ENCODE measurements around the gene DPP6. TPM values are rescaled to one million over a fixed set of nuclear protein-coding genes. Genes with fewer than 3 reads are reported as not detected.

DPP6 gene
- total and polyA plus RNA-seq, 2 of the 8 experiments (the other 6 are each of a cell fraction or from before 2014, with no cell fraction given), result 4.7 to 6.8 TPM

- 0 out of 2 replicates have a peak, but pooled peaks cover 2% of the 10 kb centered on the region for H3K23me2 ChIP-seq (ENCODE audit: low read depth, low read length)
- TF ChIP-seq, protein P1, sequence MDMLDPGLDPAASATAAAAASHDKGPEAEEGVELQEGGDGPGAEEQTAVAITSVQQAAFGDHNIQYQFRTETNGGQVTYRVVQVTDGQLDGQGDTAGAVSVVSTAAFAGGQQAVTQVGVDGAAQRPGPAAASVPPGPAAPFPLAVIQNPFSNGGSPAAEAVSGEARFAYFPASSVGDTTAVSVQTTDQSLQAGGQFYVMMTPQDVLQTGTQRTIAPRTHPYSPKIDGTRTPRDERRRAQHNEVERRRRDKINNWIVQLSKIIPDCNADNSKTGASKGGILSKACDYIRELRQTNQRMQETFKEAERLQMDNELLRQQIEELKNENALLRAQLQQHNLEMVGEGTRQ (IDR thresholded peaks at IDR 0.05; ENCODE audit: low read length), result no peak
- TF ChIP-seq FOSL1 (IDR thresholded peaks at IDR 0.05; ENCODE audit: insufficient read depth, low read depth, low read length), result no peak
- no peak for TF ChIP-seq KDM4A (IDR thresholded peaks at IDR 0.05; ENCODE audit: low read depth, low read length, severe bottlenecking)
- TF ChIP-seq POLR2A (IDR thresholded peaks at IDR 0.05; ENCODE audit: control extremely low read depth in 1 of 2, low read depth in 2 of 2, low read length in 2 of 2), result no peak
- TF ChIP-seq HDAC2 (IDR thresholded peaks at IDR 0.05; ENCODE audit: borderline replicate concordance in 1 of 2, low read depth in 2 of 2, low read length in 2 of 2), result no peak
- TF ChIP-seq KDM5A (IDR thresholded peaks at IDR 0.05; ENCODE audit: low read length), result no peak
- no peak for TF ChIP-seq CBX8 (IDR thresholded peaks at IDR 0.05; ENCODE audit: borderline replicate concordance, low read depth, low read length)
- TF ChIP-seq NANOG (IDR thresholded peaks at IDR 0.05; ENCODE audit: insufficient read depth, low read depth, low read length, poor library complexity, severe bottlenecking), result no peak
- TF ChIP-seq SP4 (IDR thresholded peaks at IDR 0.05; ENCODE audit: low read length), result no peak
- TF ChIP-seq CTBP2 (IDR thresholded peaks at IDR 0.05; ENCODE audit: borderline replicate concordance, insufficient read depth, insufficient read length, low read length), result no peak
- TF ChIP-seq SRF (IDR thresholded peaks at IDR 0.05; ENCODE audit: low read depth, low read length), result no peak
- TF ChIP-seq ASH2L (IDR thresholded peaks at IDR 0.05; ENCODE audit: low read length), result no peak
- no peak for TF ChIP-seq TAF7 (optimal IDR thresholded peaks at IDR 0.05; ENCODE audit: borderline replicate concordance, low read depth, low read length)
Observed at GRCh38 chr7:154497751-154498150, 445.6 kb downstream of the DPP6 start.

More at GRCh38 chr7:154497751-154498150, 445.6 kb downstream of the DPP6 start:
- CTCF ChIA-PET (ENCODE audit: partially characterized antibody), result no interaction called here
- H2BK20ac ChIP-seq (ENCODE audit: low read length), result no peak overlapping the region
- H3K18ac ChIP-seq (ENCODE audit: extremely low read depth, low read length), result no peak overlapping the region
- POLR2A ChIA-PET (ENCODE audit: partially characterized antibody), result no interaction called here
- H3K4me2 ChIP-seq (ENCODE audit: insufficient read depth in 1 of 2, low read depth in 2 of 2, low read length in 2 of 2), result no peak overlapping the region
- DNase-seq (ENCODE audit: low read depth in 1 of 2, low spot score in 2 of 2) (no peak), FAIRE-seq (no peak)
- H3K36me3 ChIP-seq (ENCODE audit: control insufficient read depth in 2 of 4, insufficient read depth in 4 of 4, low read length in 3 of 4), result no peaks in the 10 kb centered on the region
- H4K91ac ChIP-seq (replicated peaks; ENCODE audit: insufficient read length, low read length), result no peak overlapping the region
- H3K9ac ChIP-seq (replicated peaks in 1 of 4; ENCODE audit: extremely low read depth in 1 of 4, low read depth in 3 of 4, low read length in 3 of 4), result no peak overlapping the region
- no peak overlapping the region for H2BK12ac ChIP-seq (ENCODE audit: low read depth, low read length)
- no peak overlapping the region for H3K4ac ChIP-seq (replicated peaks; ENCODE audit: insufficient read length, low read depth, low read length)
- no peak overlapping the region for H4K8ac ChIP-seq (ENCODE audit: extremely low read depth, insufficient read depth, low read length)
- H2AK5ac ChIP-seq (ENCODE audit: low read depth, low read length), result no peak overlapping the region
- no peaks in the 10 kb centered on the region for H3K79me2 ChIP-seq (ENCODE audit: control insufficient read depth in 1 of 2, insufficient read depth in 2 of 2, low read length in 2 of 2)
- no peak overlapping the region for H3K56ac ChIP-seq (replicated peaks; ENCODE audit: insufficient read length, low read depth, low read length)
- H3K79me1 ChIP-seq (ENCODE audit: low read depth, low read length), result no peaks in the 10 kb centered on the region
- no peak overlapping the region for H2BK5ac ChIP-seq (ENCODE audit: low read depth, low read length)
- H3K4me1 ChIP-seq (replicated peaks in 1 of 4; ENCODE audit: control insufficient read depth in 3 of 4, insufficient read depth in 4 of 4, low read length in 3 of 4), result no peaks in the 10 kb centered on the region
- H2BK15ac ChIP-seq (ENCODE audit: low read length), result no peak overlapping the region
- H3K14ac ChIP-seq (ENCODE audit: insufficient read length), result no peak overlapping the region
- H2BK120ac ChIP-seq (replicated peaks; ENCODE audit: low read depth, low read length), result no peak overlapping the region
- H2AFZ ChIP-seq (ENCODE audit: low read length), result no peak overlapping the region
- peaks cover 4 to 7% of the 10 kb centered on the region in 2 experiments; a peak in 3 of 4 replicates for H3K9me3 ChIP-seq (ENCODE audit: insufficient read depth in 2 of 2, low read depth in 1 of 2, low read length in 1 of 2)
- no peak overlapping the region for H3K27ac ChIP-seq (ENCODE audit: low read depth, low read length)
- H3K27me3 ChIP-seq (replicated peaks in 1 of 4; ENCODE audit: control insufficient read depth in 3 of 4, extremely low read depth in 1 of 4, insufficient read depth in 3 of 4, low read length in 3 of 4), result no peaks in the 10 kb centered on the region
- no peak overlapping the region for H3K4me3 ChIP-seq (ENCODE audit: extremely low read depth in 1 of 4, insufficient read depth in 2 of 4, low read depth in 3 of 4, low read length in 4 of 4)
- no peak overlapping the region for H3K23ac ChIP-seq (ENCODE audit: insufficient read length)
- H4K5ac ChIP-seq (ENCODE audit: insufficient read length, low read depth, low read length), result no peak overlapping the region
- 91% methylated on average over 4 of the region's 4 CpGs; no CpG with 5 or more reads in 1 of the 2 experiments for WGBS, 2 experiments (ENCODE audit: extremely low coverage in 1 of 2, insufficient coverage in 1 of 2, insufficient read length in 1 of 2, insufficient replicate concordance in 2 of 2, low coverage in 1 of 2, low lambda C conversion rate in 2 of 2, missing lambda C conversion rate in 1 of 2)
- no peaks in the 10 kb centered on the region for H4K20me1 ChIP-seq (replicated peaks in 1 of 2; ENCODE audit: control insufficient read depth in 1 of 2, insufficient read depth in 2 of 2, low read length in 2 of 2)
